Endothelial cell of umbilical vein (primary cell): ENCODE results near the gene ITGB1. TPM values are rescaled to one million over a fixed set of nuclear protein-coding genes. Genes with fewer than 3 reads are reported as not detected.

Experiments used
- BruUV-seq: library from RNA; stranded (reverse); fragments of 400-500 nt; replicated peaks from 2 replicates; lab custom pipeline; 2021; lab: Mats Ljungman, UMichigan
- CTCF ChIA-PET: fragments of 300-600, 350-600 bp; sonication (Branson Sonifier 250); formaldehyde crosslinking; loops from one replicate; lab custom pipeline; 2021; ENCODE audit warnings: antibody characterized with exemption, inconsistent platforms; lab: Charles Lee
- POLR2A ChIA-PET: fragments of 300-600, 350-600 bp; sonication (Branson Sonifier 250); formaldehyde crosslinking; loops from one replicate; lab custom pipeline; 2021; ENCODE audit warnings: antibody characterized with exemption, inconsistent platforms; lab: Charles Lee
- DNase-seq: peaks from one replicate; pipeline ENCODE4 v3.0.0-alpha.2; 2011; ENCODE audit warnings: low read depth, low spot score
- FAIRE-seq: peaks from 2 replicates; lab custom pipeline; 2011; peaks lifted over from hg19 to GRCh38; lab: Jason Lieb, UNC
- H2AFZ ChIP-seq: 2 replicates; pipeline ENCODE4 v1.6.0; 2012; ENCODE audit warnings: low read depth, low read length, control low read depth, inconsistent platforms
- H3K27ac ChIP-seq: 2 replicates; pipeline ENCODE4 v1.5.1; 2011; ENCODE audit warnings: low read depth, mild to moderate bottlenecking, control low read depth, low read length, moderate library complexity; ENCODE audit not compliant: insufficient read depth
- H3K27me3 ChIP-seq, 2 experiments: 2 replicates each; pipeline versions ENCODE4 v1.6.0 to v1.6.1; 2011; ENCODE audit warnings: low read length in 2 of 2, mixed read lengths in 1 of 2; ENCODE audit not compliant: control insufficient read depth in 2 of 2, insufficient read depth in 2 of 2
- H3K36me3 ChIP-seq, 2 experiments: 2 replicates in 1 of 2; 3 replicates in 1 of 2; pipeline ENCODE4 v1.5.1; 2011; ENCODE audit warnings: low read length in 2 of 2, mild to moderate bottlenecking in 1 of 2, moderate library complexity in 1 of 2; ENCODE audit not compliant: control insufficient read depth in 2 of 2, insufficient read depth in 2 of 2; ENCODE audit errors: extremely low read depth in 1 of 2
- H3K4me1 ChIP-seq: 3 replicates; pipeline ENCODE4 v1.5.1; 2011; ENCODE audit warnings: mild to moderate bottlenecking, low read length; ENCODE audit not compliant: control insufficient read depth, insufficient read depth; ENCODE audit errors: extremely low read depth
- H3K4me2 ChIP-seq: 2 replicates; pipeline ENCODE4 v1.6.1; 2011; ENCODE audit warnings: low read length, control low read depth, mixed read lengths; ENCODE audit not compliant: insufficient read depth
- H3K4me3 ChIP-seq, 3 experiments: fragments of 200-600 bp in 1 of 3; sonication (generic), shearing (Covaris generic) in 1 of 3; replicated peaks in 1 of 3; 2 replicates each; pipeline ENCODE4 v1.5.1; 2011 to 2016; ENCODE audit warnings: control low read depth in 3 of 3, low read length in 3 of 3, mild to moderate bottlenecking in 2 of 3, inconsistent platforms in 1 of 3, low read depth in 1 of 3, moderate library complexity in 1 of 3; ENCODE audit not compliant: insufficient read depth in 1 of 3
- H3K79me2 ChIP-seq: 2 replicates; pipeline ENCODE4 v1.6.0; 2012; ENCODE audit warnings: low read length, inconsistent platforms; ENCODE audit not compliant: control insufficient read depth, insufficient read depth
- H3K9ac ChIP-seq: replicated peaks from 2 replicates; pipeline ENCODE3; 2011; ENCODE audit warnings: low read length, control low read depth; ENCODE audit not compliant: insufficient read depth; ENCODE audit errors: extremely low read depth
- H3K9me1 ChIP-seq: replicated peaks from 3 replicates; pipeline ENCODE4 v1.6.0; 2011; ENCODE audit warnings: mild to moderate bottlenecking, low read length; ENCODE audit not compliant: control insufficient read depth, insufficient read depth; ENCODE audit errors: extremely low read depth
- H3K9me3 ChIP-seq: replicated peaks from 2 replicates; pipeline ENCODE4 v1.5.1; 2012; ENCODE audit warnings: low read length, inconsistent platforms; ENCODE audit not compliant: control insufficient read depth, insufficient read depth
- H4K20me1 ChIP-seq: replicated peaks from 2 replicates; pipeline ENCODE3; 2011; ENCODE audit warnings: mild to moderate bottlenecking, low read length; ENCODE audit not compliant: control insufficient read depth, insufficient read depth; ENCODE audit errors: extremely low read depth
- CTCF ChIP-seq, 2 donors: IDR thresholded peaks; 1 replicate in 1 of 2; 2 replicates in 1 of 2; pipeline ENCODE4 v1.5.1; 2011; ENCODE audit warnings: low read length in 2 of 2, mild to moderate bottlenecking in 2 of 2, moderate library complexity in 2 of 2, control low read depth in 1 of 2, inconsistent platforms in 1 of 2, low read depth in 1 of 2; ENCODE audit not compliant: insufficient read depth in 1 of 2; ENCODE audit errors: extremely low read depth in 1 of 2
- EZH2 ChIP-seq: IDR thresholded peaks from 2 replicates; pipeline ENCODE4 v1.6.1; 2012; ENCODE audit warnings: borderline replicate concordance, low read depth, mild to moderate bottlenecking, moderate library complexity, low read length, inconsistent platforms; ENCODE audit not compliant: severe bottlenecking
- FOS ChIP-seq: IDR thresholded peaks from 2 replicates; pipeline ENCODE4 v1.6.1; 2011; ENCODE audit warnings: mild to moderate bottlenecking, low read length, moderate library complexity, borderline replicate concordance; ENCODE audit not compliant: insufficient read depth
- GATA2 ChIP-seq: IDR thresholded peaks from 2 replicates; pipeline ENCODE4 v1.7.0; 2011; ENCODE audit warnings: low read depth, mild to moderate bottlenecking, moderate library complexity, mixed read lengths, low read length; ENCODE audit not compliant: insufficient read length, insufficient read depth
- JUN ChIP-seq: IDR thresholded peaks from 2 replicates; pipeline ENCODE4 v1.6.1; 2011; ENCODE audit warnings: borderline replicate concordance, low read depth; ENCODE audit not compliant: insufficient read length, insufficient read depth
- MAX ChIP-seq: IDR thresholded peaks from 2 replicates; pipeline ENCODE4 v1.6.1; 2011; ENCODE audit not compliant: insufficient read depth, insufficient read length
- MYC ChIP-seq: IDR thresholded peaks from one replicate; pipeline ENCODE4 v1.6.1; 2011; ENCODE audit warnings: mild to moderate bottlenecking, low read depth, low read length
- POLR2A ChIP-seq: IDR thresholded peaks from 2 replicates; pipeline ENCODE4 v1.6.1; 2012; ENCODE audit warnings: low read depth, mild to moderate bottlenecking, control low read depth, low read length
- POLR2AphosphoS5 ChIP-seq: IDR thresholded peaks from 2 replicates; pipeline ENCODE4 v1.6.1; 2012; ENCODE audit warnings: low read depth, mild to moderate bottlenecking, control low read depth, low read length, moderate library complexity; ENCODE audit not compliant: insufficient read depth
- dilution Hi-C: fragments of 300-500 bp; cut with MboI; formaldehyde crosslinking; loops from one replicate; pipeline ENCODE4 v1.15.0; 2019; ENCODE audit warnings: low sequenced_read_pairs; ENCODE audit not compliant: extremely low pct_ligation_motif_present
- intact Hi-C: fragments of 100-400 bp; cut with micrococcal nuclease; formaldehyde crosslinking; loops from one replicate; pipeline ENCODE4 v1.10.0; 2022
- polyA plus RNA-seq, 4 experiments: library from polyadenylated mRNA; depleted of rRNA in 3 of 4; stranded (reverse) in 3 of 4; unstranded in 1 of 4; fragments of >200 nt; gene quantifications; 2 replicates each; pipeline versions ENCODE4 v1.2.1 to v1.2.3, GENCODE V29; 2011 to 2012; ENCODE audit warnings: missing spikeins in 1 of 4
- total RNA-seq: library from RNA; stranded (reverse); gene quantifications from 2 replicates; pipeline ENCODE4 v1.2.3, GENCODE V29; 2021

Gene ITGB1
- total and polyA plus RNA-seq, 2 donors (not counting 3 experiments of a cell fraction or from before 2014, with no cell fraction given), result 424 to 1,147 TPM

DNA sequence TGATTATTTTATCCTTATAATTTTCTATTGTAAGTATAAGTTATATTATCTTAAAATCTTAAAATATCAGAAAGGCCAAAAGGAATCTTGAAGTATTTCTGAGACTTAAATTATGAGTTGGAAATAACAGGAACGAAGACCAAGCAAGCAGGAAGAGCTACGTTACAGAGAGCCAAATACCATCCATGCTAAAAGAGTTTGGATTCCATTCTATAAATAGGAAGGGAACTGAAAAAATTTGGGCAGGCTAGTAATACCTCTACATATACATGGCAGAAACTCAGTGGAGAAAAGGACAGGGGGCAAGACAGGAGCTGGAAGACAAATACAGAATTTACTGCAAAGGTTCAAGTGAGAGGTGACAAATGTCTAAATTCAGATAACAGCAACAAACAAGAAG is 16.7 kb downstream of the ITGB1 start:
- H2AFZ ChIP-seq, result no peak overlapping the region
- H3K27ac ChIP-seq, result no peak overlapping the region
- dilution Hi-C loops (no loop called here), intact Hi-C loops (loop anchor here (1.0 kb wide), 1 partner anchor 9 kb away; no protein-coding TSS in a partner anchor)
- peaks cover 51% of the 10 kb centered on the region for H3K4me1 ChIP-seq
- no peak for TF ChIP-seq JUN
- no peak for TF ChIP-seq POLR2A
- no peak for TF ChIP-seq EZH2
- TF ChIP-seq MAX, result no peak
- no peak for TF ChIP-seq CTCF (IDR thresholded peaks at IDR 0.05; ENCODE audit: extremely low read depth in 1 of 2, insufficient read depth in 1 of 2, low read depth in 1 of 2, low read length in 2 of 2)
- no peak for TF ChIP-seq POLR2AphosphoS5
- TF ChIP-seq MYC, result no peak
- TF ChIP-seq FOS, result no peak
- no peak for TF ChIP-seq GATA2
- CTCF ChIA-PET, result interaction anchor here (0.6 to 1.7 kb wide), 4 partner anchors 15 to 68 kb away, joined by 3 to 4 read pairs (median 3); no protein-coding TSS in a partner anchor
- POLR2A ChIA-PET, result no interaction called here
- no peaks in the 10 kb centered on the region for H3K27me3 ChIP-seq
- H3K9ac ChIP-seq, result no peak overlapping the region
- no TSS peak for BruUV-seq
- no peak overlapping the region for H3K4me3 ChIP-seq
- no peak for FAIRE-seq
- peaks cover 17% of the 10 kb centered on the region for H4K20me1 ChIP-seq
- H3K4me2 ChIP-seq, result peak overlapping the region; percentile 24
- no peaks in the 10 kb centered on the region for H3K36me3 ChIP-seq
- DNase-seq, result no peak
- H3K9me1 ChIP-seq, result no peaks in the 10 kb centered on the region
- H3K79me2 ChIP-seq, result peaks cover 100% of the 10 kb centered on the region
- no peaks in the 10 kb centered on the region for H3K9me3 ChIP-seq
